Stomach (tissue), 4 donors: Measurements from ENCODE around the gene OR9A2.

ENCODE experiments used
- EP300 ChIP-seq: sonication (generic); formaldehyde crosslinking; IDR thresholded peaks from one replicate; pipeline ENCODE4 v1.6.1; 2017; ENCODE audit warnings: antibody characterized with exemption
- POLR2A ChIP-seq, 4 donors: fragments of 450-650 bp; IDR thresholded peaks; one replicate each; pipeline ENCODE4 v1.6.1; 2016; ENCODE audit warnings: antibody characterized with exemption in 4 of 4, control low read depth in 2 of 4, mild to moderate bottlenecking in 1 of 4, moderate library complexity in 1 of 4
- POLR2AphosphoS5 ChIP-seq, 3 donors: sonication (generic); formaldehyde crosslinking; IDR thresholded peaks; one replicate each; pipeline ENCODE4 v1.6.1; 2016; ENCODE audit warnings: antibody characterized with exemption in 3 of 3
- TF ChIP-seq, protein P1 (sequence below), 7 experiments: fragments of 450-650 bp in 4 of 7; fragments of 200-600 bp in 3 of 7; sonication (generic) in 3 of 7; IDR thresholded peaks; one replicate each; pipeline ENCODE4 v1.5.1; 2016 to 2019; ENCODE audit warnings: antibody characterized with exemption in 7 of 7, control low read depth in 2 of 7, mild to moderate bottlenecking in 1 of 7

DNA sequence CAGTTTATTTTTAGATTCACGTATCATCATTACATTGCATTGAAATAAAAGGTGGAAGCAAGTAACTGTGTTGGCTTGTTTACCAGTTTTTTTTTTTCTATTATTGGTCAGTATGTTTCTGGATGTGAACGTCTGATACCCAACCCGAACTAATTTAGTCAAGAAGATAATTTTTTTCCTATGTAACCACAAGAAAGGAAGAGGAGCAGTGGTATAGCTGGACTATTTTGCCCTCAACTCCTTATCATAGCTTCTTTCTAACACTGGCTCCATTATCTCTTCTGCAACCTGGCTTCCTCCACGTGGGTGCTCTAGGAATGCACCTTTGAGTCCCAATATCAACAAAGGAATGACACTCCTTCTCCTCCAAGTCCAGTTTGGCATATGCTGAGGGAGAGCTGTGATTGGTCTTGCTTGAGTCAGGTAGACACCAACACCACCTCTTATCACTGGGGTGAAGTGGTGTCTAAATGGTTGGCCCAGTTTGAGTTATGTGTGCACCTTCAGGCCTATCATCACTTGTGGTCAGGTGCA lies 29.4 kb downstream of the OR9A2 start:
- TF ChIP-seq POLR2A (IDR thresholded peaks at IDR 0.05) = no peak
- TF ChIP-seq EP300 = no peak
- TF ChIP-seq, protein P1, sequence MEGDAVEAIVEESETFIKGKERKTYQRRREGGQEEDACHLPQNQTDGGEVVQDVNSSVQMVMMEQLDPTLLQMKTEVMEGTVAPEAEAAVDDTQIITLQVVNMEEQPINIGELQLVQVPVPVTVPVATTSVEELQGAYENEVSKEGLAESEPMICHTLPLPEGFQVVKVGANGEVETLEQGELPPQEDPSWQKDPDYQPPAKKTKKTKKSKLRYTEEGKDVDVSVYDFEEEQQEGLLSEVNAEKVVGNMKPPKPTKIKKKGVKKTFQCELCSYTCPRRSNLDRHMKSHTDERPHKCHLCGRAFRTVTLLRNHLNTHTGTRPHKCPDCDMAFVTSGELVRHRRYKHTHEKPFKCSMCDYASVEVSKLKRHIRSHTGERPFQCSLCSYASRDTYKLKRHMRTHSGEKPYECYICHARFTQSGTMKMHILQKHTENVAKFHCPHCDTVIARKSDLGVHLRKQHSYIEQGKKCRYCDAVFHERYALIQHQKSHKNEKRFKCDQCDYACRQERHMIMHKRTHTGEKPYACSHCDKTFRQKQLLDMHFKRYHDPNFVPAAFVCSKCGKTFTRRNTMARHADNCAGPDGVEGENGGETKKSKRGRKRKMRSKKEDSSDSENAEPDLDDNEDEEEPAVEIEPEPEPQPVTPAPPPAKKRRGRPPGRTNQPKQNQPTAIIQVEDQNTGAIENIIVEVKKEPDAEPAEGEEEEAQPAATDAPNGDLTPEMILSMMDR (IDR thresholded peaks at IDR 0.05) = no peak
- no peak for TF ChIP-seq POLR2AphosphoS5 (IDR thresholded peaks at IDR 0.05)
